Ovary (tissue), 9 donors: ENCODE results near the gene KLK3. TPM values are rescaled to one million over a fixed set of nuclear protein-coding genes. Genes with fewer than 3 reads are reported as not detected.

ENCODE experiments used
- DNase-seq, 5 donors: peaks; one replicate each; pipeline ENCODE4 v3.0.0-alpha.2; 2019 to 2020
- H3K27ac ChIP-seq, 2 donors: fragments of 200-600 bp; one replicate each; pipeline versions ENCODE4 v1.5.1 to v1.8.0; 2019 to 2022
- H3K27me3 ChIP-seq: fragments of 200-600 bp; one replicate; pipeline ENCODE4 v1.8.0; 2022
- H3K36me3 ChIP-seq: fragments of 200-600 bp; sonication (generic); one replicate; pipeline ENCODE4 v1.5.1; 2019
- H3K4me1 ChIP-seq: one replicate; pipeline ENCODE4 v1.8.1; 2013; ENCODE audit warnings: mild to moderate bottlenecking, moderate library complexity; ENCODE audit not compliant: insufficient read depth
- H3K4me3 ChIP-seq: fragments of 200-600 bp; sonication (generic); one replicate; pipeline ENCODE4 v1.5.1; 2017
- H3K9me3 ChIP-seq, 2 donors: fragments of 200-600 bp in 1 of 2; sonication (generic) in 1 of 2; one replicate each; pipeline versions ENCODE4 v1.5.1 to v1.8.1; 2013 to 2019; ENCODE audit warnings: mild to moderate bottlenecking in 1 of 2, moderate library complexity in 1 of 2
- CTCF ChIP-seq, 3 donors: fragments of 450-650 bp in 2 of 3; fragments of 200-600 bp in 1 of 3; IDR thresholded peaks; one replicate each; pipeline versions ENCODE4 v1.5.1 to v1.8.0; 2016 to 2022; ENCODE audit warnings: antibody characterized with exemption in 3 of 3, mild to moderate bottlenecking in 1 of 3
- EP300 ChIP-seq: sonication (generic); formaldehyde crosslinking; IDR thresholded peaks from one replicate; pipeline ENCODE4 v1.6.1; 2017; ENCODE audit warnings: antibody characterized with exemption
- POLR2A ChIP-seq: fragments of 450-650 bp; IDR thresholded peaks from one replicate; pipeline ENCODE4 v1.6.1; 2017; ENCODE audit warnings: antibody characterized with exemption, mild to moderate bottlenecking, moderate library complexity
- WGBS, 3 donors: extraction: QIAGEN DNeasy Blood & Tissue Kit in 1 of 3; methylation state at CpG; one replicate each; pipeline versions ENCODE4 v1.1.5 to v1.1.7; 2013 to 2017; 5-methylcytosine and 5-hydroxymethylcytosine counted together
- intact Hi-C, 4 donors: fragments of 100-400 bp; cut with DNase I; formaldehyde crosslinking; loops; one replicate each; pipeline versions ENCODE4 v1.11.0 to v1.15.1; 2022 to 2023
- polyA plus RNA-seq, 2 donors: library from polyadenylated mRNA; stranded (reverse); fragments of 200-250 nt in 1 of 2; fragments of 350-450 nt in 1 of 2; fragmentation: Illumina TruSeq in 1 of 2; extraction: RNeasy Lipid Tissue Mini Kit (QIAGEN cat#74804) in 1 of 2; gene quantifications; one replicate each; pipeline ENCODE4 v1.2.3, GENCODE V29; 2013 to 2014
- total RNA-seq, 7 donors: library from RNA; depleted of rRNA in 2 of 7; stranded (reverse); fragments of >200 nt in 2 of 7; fragmentation: NEBNext Ultra II Directional in 3 of 7; extraction: Animal tissue kit (Norgen Biotek cat#: 25700) in 3 of 7; gene quantifications; one replicate each; pipeline versions ENCODE4 v1.1.0 to v1.2.4, GENCODE V29; 2016 to 2023
- donor health status: DM: no; HTN: no; CAD: no; lungs with moderate emphysema.
- donor health status: DM: no; HTN: no; CAD: no.
- donor health status: Bipolar disorder and iron deficiency.
- donor health status: DM: yes; HTN: yes; CAD: no.
- donor health status: DM: no; HTN: no; CAD: no.
- donor health status: DM: yes; HTN: yes; CAD: no.

Gene KLK3
- total and polyA plus RNA-seq, 9 donors = 0.13 to 0.24 (median 0.20) TPM; not detected in 6

GRCh38 chr19:50843701-50844221 lies 11.0 kb upstream of the KLK3 start:
- Histone ChIP-seq H3K4me3 (no peak overlapping the region), H3K27ac (no peak overlapping the region), H3K9me3 (peaks cover 0 to 5% of the 10 kb centered on the region in 2 donors), H3K36me3 (no peaks in the 10 kb centered on the region), H3K27me3 (no peaks in the 10 kb centered on the region), H3K4me1 (no peaks in the 10 kb centered on the region)
- 70 to 80% (median 70%) methylated on average over 7 of the region's 7 CpGs for WGBS, 3 donors
- intact Hi-C loops = no loop called here
- no peak for DNase-seq
- TF ChIP-seq CTCF (IDR thresholded peaks at IDR 0.05) (no peak), EP300 (no peak), POLR2A (no peak)

- no peaks in the 10 kb centered on the region for H3K4me1 ChIP-seq
- H3K9me3 ChIP-seq = peaks cover 0 to 5% of the 10 kb centered on the region in 2 donors
- intact Hi-C loops = no loop called here
- DNase-seq = no peak
- no peak overlapping the region for H3K27ac ChIP-seq
- no peaks in the 10 kb centered on the region for H3K36me3 ChIP-seq
- TF ChIP-seq POLR2A = no peak
- no peak for TF ChIP-seq CTCF (IDR thresholded peaks at IDR 0.05)
- no peak for TF ChIP-seq EP300
- WGBS, 3 donors = 64 to 66% (median 64%) methylated on average over 8 of the region's 8 CpGs
- H3K4me3 ChIP-seq = no peak overlapping the region
- H3K27me3 ChIP-seq = no peaks in the 10 kb centered on the region
Measured at GRCh38 chr19:50844296-50844935, 10.3 kb upstream of the KLK3 start.

- Histone ChIP-seq H3K27me3 (no peaks in the 10 kb centered on the region), H3K27ac (no peak overlapping the region), H3K4me3 (no peak overlapping the region), H3K36me3 (no peaks in the 10 kb centered on the region), H3K4me1 (no peaks in the 10 kb centered on the region), H3K9me3 (no peaks in the 10 kb centered on the region)
- WGBS, 3 donors = 47 to 56% (median 54%) methylated on average over 3 of the region's 3 CpGs
- no peak for DNase-seq
- intact Hi-C loops = no loop called here
- TF ChIP-seq CTCF (IDR thresholded peaks at IDR 0.05) = no peak
- TF ChIP-seq EP300 = no peak
- TF ChIP-seq POLR2A = no peak
Measured at GRCh38 chr19:50850738-50851137, 4.0 kb upstream of the KLK3 start.

GRCh38 chr19:50851620-50852019 lies 3.1 kb upstream of the KLK3 start:
- WGBS, 3 donors = 62 to 75% (median 65%) methylated on average over 4 of the region's 4 CpGs

More at GRCh38 chr19:50851620-50852019, 3.1 kb upstream of the KLK3 start:
- no peak overlapping the region for H3K4me3 ChIP-seq
- no peaks in the 10 kb centered on the region for H3K9me3 ChIP-seq
- no peak overlapping the region for H3K27ac ChIP-seq
- no peak for DNase-seq
- H3K36me3 ChIP-seq = no peaks in the 10 kb centered on the region
- TF ChIP-seq CTCF (IDR thresholded peaks at IDR 0.05) (no peak), POLR2A (no peak), EP300 (no peak)
- no peaks in the 10 kb centered on the region for H3K4me1 ChIP-seq
- intact Hi-C loops = no loop called here
- H3K27me3 ChIP-seq = no peaks in the 10 kb centered on the region
